Uterine smooth muscle cell (primary cell): ENCODE measurements around the gene UBE3B. TPM values are rescaled to one million over a fixed set of nuclear protein-coding genes. Genes with fewer than 3 reads are reported as not detected.

Source experiments
- total RNA-seq: library from RNA; depleted of rRNA; stranded (reverse); fragments of >200 nt; gene quantifications from 2 replicates; pipeline ENCODE4 v1.2.3, GENCODE V29; 2014

The UBE3B gene, protein sequence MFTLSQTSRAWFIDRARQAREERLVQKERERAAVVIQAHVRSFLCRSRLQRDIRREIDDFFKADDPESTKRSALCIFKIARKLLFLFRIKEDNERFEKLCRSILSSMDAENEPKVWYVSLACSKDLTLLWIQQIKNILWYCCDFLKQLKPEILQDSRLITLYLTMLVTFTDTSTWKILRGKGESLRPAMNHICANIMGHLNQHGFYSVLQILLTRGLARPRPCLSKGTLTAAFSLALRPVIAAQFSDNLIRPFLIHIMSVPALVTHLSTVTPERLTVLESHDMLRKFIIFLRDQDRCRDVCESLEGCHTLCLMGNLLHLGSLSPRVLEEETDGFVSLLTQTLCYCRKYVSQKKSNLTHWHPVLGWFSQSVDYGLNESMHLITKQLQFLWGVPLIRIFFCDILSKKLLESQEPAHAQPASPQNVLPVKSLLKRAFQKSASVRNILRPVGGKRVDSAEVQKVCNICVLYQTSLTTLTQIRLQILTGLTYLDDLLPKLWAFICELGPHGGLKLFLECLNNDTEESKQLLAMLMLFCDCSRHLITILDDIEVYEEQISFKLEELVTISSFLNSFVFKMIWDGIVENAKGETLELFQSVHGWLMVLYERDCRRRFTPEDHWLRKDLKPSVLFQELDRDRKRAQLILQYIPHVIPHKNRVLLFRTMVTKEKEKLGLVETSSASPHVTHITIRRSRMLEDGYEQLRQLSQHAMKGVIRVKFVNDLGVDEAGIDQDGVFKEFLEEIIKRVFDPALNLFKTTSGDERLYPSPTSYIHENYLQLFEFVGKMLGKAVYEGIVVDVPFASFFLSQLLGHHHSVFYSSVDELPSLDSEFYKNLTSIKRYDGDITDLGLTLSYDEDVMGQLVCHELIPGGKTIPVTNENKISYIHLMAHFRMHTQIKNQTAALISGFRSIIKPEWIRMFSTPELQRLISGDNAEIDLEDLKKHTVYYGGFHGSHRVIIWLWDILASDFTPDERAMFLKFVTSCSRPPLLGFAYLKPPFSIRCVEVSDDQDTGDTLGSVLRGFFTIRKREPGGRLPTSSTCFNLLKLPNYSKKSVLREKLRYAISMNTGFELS
- 52.2 and 60.0 TPM in 2 replicates for total RNA-seq

GRCh38 chr12:109477185-109477962 is at the start of gene UBE3B, which contains the start of gene KCTD10:
Gene UBE3B (plus strand): TSS chr12:109477634. CDS start chr12:109483552, 5,918 bp downstream.
Gene KCTD10 (minus strand): TSS chr12:109477300. CDS start chr12:109477262, 38 bp downstream.

GRCh38 chr12:109573029-109573913 is 95.8 kb downstream of the UBE3B start, which contains the start of the genes MMAB and MVK:
Gene MMAB (minus strand): TSS chr12:109573504. CDS start chr12:109573480, 24 bp downstream.
Gene MVK (plus strand): TSS chr12:109573794. CDS start chr12:109574823, 1,029 bp downstream.

Other genes with a start within 250 kb of the UBE3B start
- not detected in 2 replicates for gene FOXN4, start 168.3 kb upstream of the UBE3B start, total RNA-seq
- not detected in 2 replicates for gene MYO1H, start 129.7 kb upstream of the UBE3B start, total RNA-seq
- gene KCTD10, start 334 bp upstream of the UBE3B start, total RNA-seq: 90.4 and 93.2 TPM in 2 replicates
- 43.9 and 63.7 TPM in 2 replicates for gene MMAB, start 95.9 kb downstream of the UBE3B start, total RNA-seq
- 31.2 and 49.2 TPM in 2 replicates for gene MVK, start 96.2 kb downstream of the UBE3B start, total RNA-seq
- 0.11 and 0.37 TPM in 2 replicates for gene FAM222A, start 236.2 kb downstream of the UBE3B start, total RNA-seq